Measurements from ENCODE around the gene TCEA2.

DNA sequence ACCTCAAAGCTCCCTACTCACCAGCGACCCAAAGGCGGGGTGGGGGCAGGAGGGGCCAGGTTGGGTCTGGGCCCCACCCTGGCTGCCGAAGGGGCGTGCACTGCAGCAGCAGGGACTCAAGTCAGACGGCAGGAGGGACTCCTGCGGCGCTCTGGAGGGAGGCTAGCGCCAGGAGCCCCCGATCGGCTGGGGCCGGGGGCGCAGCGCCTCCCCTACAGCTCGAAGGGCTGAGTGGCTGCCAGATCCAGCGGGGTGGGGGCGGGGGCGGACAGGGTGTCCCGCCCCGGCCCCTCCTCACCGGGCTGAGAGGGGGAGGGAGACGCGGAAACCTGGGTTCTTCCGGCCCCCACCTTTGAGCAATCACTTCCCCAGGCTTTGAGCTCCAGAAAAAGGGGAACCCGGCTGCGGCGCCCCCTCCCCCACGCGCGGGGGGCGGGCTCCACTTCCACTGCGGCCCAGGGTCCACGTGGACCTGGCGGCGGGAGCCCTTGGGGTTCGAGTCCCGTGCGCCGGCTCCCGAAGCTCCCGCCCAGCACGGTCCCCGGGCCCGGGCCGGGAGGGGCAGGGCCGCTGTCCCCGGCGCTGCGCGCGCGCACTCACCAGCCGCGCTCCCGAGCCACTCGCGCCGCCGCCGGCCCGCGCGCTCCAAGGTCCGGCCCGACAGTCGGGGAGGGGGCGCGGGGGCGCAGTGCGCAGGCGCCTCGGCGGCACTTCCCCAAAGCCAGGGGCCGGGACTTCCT lies 16.4 kb downstream of the TCEA2 start, which contains the start of gene RGS19:
- TF ChIP-seq GATA3 (IDR thresholded peaks at IDR 0.05; ENCODE audit: low read depth, low read length) = no peak
- no peak for TF ChIP-seq GATA2 (IDR thresholded peaks at IDR 0.05; ENCODE audit: low read depth, low read length)
